SIG-M5 (cell line): ENCODE measurements around the gene KMT2A.
"Not testable (repeated sequence)": the region's sequence is repeated elsewhere in the genome, so short reads cannot be mapped to it uniquely, and the experiment has no call there.

Source experiments
- DNase-seq: peaks from one replicate; lab custom pipeline; 2025; lab: John Stamatoyannopoulos, UW

Gene KMT2A

GRCh38 chr11:118435290-118435892 lies 901 bp upstream of the KMT2A start:
- peak; percentile 49 for DNase-seq

GRCh38 chr11:118436639-118437207 lies 431 bp downstream of the KMT2A start:
- DNase-seq = no peak

GRCh38 chr11:118437208-118438125 lies 1.2 kb downstream of the KMT2A start:
- no peak for DNase-seq

DNA sequence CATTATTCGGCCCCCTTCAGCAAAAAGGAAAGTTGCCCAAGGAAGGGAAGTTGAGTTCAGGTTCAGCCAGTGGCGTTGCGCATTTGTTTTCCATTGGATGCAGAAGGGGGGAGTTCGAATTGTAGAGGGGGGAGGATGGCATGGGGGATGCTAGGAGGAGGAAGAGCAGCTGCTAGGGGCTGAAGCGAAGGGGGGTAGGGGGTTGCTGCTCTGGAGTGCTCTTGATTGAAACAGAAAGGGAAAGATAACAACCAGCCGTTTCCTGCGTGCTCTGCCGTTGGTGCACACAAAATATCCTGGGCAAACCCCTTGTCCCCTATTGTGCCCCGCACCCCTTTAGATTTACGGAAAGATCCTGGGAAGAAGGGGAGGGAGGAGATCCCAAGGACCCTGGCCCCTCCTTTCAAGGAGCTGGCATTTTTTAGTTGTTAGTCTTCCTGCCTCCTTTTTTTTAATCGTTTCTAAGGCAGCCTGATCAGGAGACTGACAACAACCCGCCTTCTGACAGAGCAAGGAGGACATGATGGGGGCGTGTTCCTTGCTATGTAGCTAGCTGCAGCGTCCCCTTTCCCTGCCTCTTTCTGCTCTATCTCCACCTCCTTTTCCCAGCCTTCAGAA lies 2.1 kb downstream of the KMT2A start:
- no peak for DNase-seq

DNA sequence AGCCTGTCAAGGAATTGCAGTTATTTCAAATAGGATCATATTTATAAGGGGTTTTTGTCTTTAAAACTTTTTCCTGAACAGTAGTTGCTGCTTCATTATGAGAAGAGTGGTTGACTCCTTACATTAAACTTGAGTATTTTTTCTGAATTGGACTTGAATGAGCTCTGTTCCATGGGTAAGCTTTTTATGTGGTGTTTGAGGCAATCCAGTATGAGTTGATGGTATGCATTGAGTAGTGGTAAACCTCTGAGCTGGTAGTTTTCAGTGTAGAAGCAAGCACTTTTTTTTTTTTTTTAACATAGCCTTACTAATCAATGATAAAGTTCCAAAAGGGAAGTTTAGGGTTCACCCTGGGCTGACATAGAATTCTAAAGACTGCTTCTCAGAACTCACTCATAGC lies 3.4 kb downstream of the KMT2A start:
- DNase-seq = no peak

DNA sequence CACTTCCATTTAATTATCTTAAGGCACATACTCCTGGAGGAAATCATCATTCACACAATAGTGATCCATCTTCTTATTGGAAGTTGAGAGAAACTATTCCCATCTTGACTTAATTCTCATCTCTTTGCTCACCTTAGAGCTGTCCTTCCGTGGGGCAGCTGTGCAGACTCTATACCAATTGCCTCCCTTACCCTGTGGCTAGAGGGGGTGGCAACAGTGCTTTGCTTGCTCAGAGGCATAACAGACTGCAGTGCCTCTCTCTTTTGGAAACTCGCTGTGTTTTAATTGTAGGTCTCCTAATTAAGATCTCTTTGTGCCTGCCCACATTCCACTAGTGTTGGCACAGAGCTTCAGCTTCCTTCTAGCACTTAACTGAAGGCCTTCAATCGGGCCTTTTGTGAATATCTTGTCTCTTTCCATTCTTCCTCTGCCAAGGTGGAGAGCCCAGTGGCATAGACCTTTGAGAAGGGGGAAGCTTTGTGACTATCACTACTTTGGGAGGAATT lies 5.5 kb downstream of the KMT2A start:
- no peak for DNase-seq

DNA sequence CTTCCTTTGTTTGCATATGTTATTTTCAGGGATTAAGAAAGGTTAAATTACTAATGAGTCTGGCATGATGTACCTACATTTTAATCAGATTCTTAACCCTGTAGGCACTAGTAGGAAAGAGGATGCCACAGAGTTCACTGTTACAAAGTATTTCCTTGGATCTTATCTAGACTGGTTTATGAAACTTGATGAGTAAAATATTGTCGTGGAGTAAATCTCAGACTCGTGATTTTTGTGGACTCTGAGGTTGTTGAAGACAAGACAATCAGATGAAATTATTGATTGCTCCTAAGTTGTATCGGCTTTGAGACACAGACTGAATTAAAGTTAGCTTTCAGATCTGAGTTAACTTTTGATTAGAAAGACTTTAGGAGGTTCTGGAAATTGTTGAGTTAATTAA lies 6.0 kb downstream of the KMT2A start:
- DNase-seq = no peak

- DNase-seq = no peak
Measured at GRCh38 chr11:118442908-118443589, 6.8 kb downstream of the KMT2A start.

DNA sequence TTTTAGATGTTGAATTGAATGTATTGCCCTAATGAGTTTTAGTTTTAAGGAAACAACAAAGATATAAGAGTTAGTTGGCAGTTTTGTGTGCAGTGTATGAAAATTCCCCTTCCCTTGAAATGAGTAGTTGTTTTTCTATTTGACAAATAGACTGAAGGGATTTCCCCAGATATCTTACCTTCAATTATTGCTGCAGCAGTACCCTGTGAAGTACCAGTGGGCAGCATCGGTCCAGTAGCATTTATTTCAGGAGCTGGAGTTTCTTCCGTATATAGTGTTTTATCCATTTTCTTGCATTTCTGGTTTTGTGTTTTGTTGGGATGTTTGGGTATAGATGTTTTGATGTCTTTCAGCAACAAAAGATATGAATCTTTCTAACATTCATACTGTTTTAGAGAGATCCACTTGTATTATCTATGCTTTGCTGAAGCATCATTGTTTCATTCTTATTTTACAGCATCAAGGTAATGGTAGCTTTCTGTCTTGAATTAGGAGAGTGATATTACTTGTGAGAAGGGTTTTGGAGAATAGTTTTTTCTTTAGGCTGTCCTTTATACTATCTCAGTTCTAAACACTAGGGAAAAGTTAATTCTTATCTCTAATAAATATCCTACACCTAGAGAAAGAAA lies 7.4 kb downstream of the KMT2A start:
- no peak for DNase-seq

GRCh38 chr11:118447423-118447822 lies 11.1 kb downstream of the KMT2A start:
- no peak for DNase-seq

- no peak for DNase-seq
Measured at GRCh38 chr11:118448294-118448693, 12.0 kb downstream of the KMT2A start.

- DNase-seq = no peak
Measured at GRCh38 chr11:118449316-118449918, 13.1 kb downstream of the KMT2A start.

GRCh38 chr11:118450451-118450850 lies 14.2 kb downstream of the KMT2A start:
- no peak for DNase-seq

- no peak for DNase-seq
Measured at GRCh38 chr11:118462178-118462577, 25.9 kb downstream of the KMT2A start.

DNA sequence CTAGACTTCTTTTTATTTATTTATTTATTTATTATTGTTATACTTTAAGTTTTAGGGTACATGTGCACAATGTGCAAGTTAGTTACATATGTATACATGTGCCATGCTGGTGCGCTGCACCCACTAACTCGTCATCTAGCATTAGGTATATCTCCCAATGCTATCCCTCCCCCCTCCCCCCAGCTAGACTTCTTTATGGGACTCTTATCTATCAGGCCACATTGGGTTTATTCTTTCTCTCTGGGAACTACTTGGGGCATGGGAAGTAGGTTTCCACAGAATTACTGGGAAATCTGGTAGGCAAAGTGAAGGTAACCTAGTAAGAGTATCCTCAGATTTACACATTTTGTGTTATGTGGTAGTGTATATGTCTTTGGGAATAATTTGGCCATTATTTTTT lies 32.7 kb downstream of the KMT2A start:
- DNase-seq = not testable (repeated sequence)

DNA sequence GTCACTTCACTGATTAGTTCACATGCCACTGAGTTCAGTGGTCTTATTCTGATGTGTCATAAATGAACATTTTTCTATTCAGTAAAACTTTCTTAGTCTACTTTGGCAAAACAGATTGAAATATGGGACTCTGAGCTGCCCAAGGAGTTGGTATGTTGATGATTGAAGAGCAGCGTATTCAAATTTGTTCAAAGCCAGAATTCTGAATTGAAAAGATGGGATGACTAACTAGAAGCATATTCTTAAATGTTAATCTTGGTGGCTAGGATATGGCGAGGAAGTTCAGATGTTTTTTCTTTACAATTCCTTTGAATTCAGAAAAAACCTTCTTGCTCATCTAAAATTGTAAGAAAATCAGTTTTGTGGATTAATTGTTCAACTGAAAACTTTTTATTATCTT lies 34.7 kb downstream of the KMT2A start:
- no peak for DNase-seq

GRCh38 chr11:118473537-118473936 lies 37.2 kb downstream of the KMT2A start:
- DNase-seq = no peak

- DNase-seq = no peak
Measured at GRCh38 chr11:118476676-118477075, 40.4 kb downstream of the KMT2A start.

GRCh38 chr11:118481238-118481637 lies 44.9 kb downstream of the KMT2A start:
- DNase-seq = not testable (repeated sequence)

- DNase-seq = no peak
Measured at GRCh38 chr11:118484405-118484804, 48.1 kb downstream of the KMT2A start.

- DNase-seq = no peak
Measured at GRCh38 chr11:118485273-118485672, 49.0 kb downstream of the KMT2A start.
